ENCODE measurements around the gene TYW3. TPM values are rescaled to one million over a fixed set of nuclear protein-coding genes. Genes with fewer than 3 reads are reported as not detected.
"Not testable (repeated sequence)": the region's sequence is repeated elsewhere in the genome, so short reads cannot be mapped to it uniquely, and the experiment has no call there.

TYW3 gene
- total and polyA plus RNA-seq, 2 experiments from 2014 or later: 10.9 to 22.0 TPM

- Histone ChIP-seq H3K27me3 (no peaks in the 10 kb centered on the region), H3K9me3 (ENCODE audit: low read depth) (no peaks in the 10 kb centered on the region), H3K4me3 (no peak overlapping the region), H3K36me3 (peaks cover 18% of the 10 kb centered on the region), H3K4me1 (ENCODE audit: low read depth) (no peaks in the 10 kb centered on the region), H3K27ac (no peak overlapping the region)
- TF ChIP-seq CTCF (IDR thresholded peaks at IDR 0.05; ENCODE audit: low read depth, low read length): no peak
- DNase-seq (ENCODE audit: low read depth in 1 of 2, low spot score in 1 of 2): no peak
Observed at GRCh38 chr1:74748960-74749359, 16.0 kb downstream of the TYW3 start.

GRCh38 chr1:74753104-74753503 is 20.2 kb downstream of the TYW3 start:
- no peak for TF ChIP-seq CTCF (IDR thresholded peaks at IDR 0.05; ENCODE audit: low read depth, low read length)
- H3K9me3 ChIP-seq (ENCODE audit: low read depth): no peaks in the 10 kb centered on the region
- no peak overlapping the region for H3K4me3 ChIP-seq
- peaks cover 21% of the 10 kb centered on the region for H3K36me3 ChIP-seq
- no peak overlapping the region for H3K27ac ChIP-seq
- H3K27me3 ChIP-seq: no peaks in the 10 kb centered on the region
- no peaks in the 10 kb centered on the region for H3K4me1 ChIP-seq (ENCODE audit: low read depth)
- DNase-seq (ENCODE audit: low read depth in 1 of 2, low spot score in 1 of 2): no peak

DNA sequence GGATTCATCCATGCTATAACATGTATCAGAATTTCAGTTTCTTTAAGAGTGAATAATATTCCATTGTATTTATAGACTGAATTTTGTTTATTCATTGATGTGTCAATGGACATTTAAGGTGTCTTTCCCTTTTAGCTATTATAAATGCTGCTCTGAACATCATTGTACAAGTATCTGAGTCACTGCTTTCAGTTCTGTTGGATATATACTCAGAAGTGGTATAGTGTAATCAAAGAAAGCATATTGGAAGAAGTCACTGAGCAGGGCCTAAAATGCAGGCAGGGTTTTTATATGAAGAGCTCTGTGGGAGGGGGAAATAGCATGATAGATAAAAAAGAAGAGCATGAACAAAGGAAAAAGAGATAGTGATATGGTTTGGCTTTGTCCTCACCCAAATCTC is 22.5 kb downstream of the TYW3 start:
- Histone ChIP-seq H3K36me3 (peaks cover 21% of the 10 kb centered on the region), H3K4me1 (ENCODE audit: low read depth) (no peaks in the 10 kb centered on the region), H3K27ac (no peak overlapping the region), H3K27me3 (no peaks in the 10 kb centered on the region), H3K9me3 (ENCODE audit: low read depth) (no peaks in the 10 kb centered on the region), H3K4me3 (no peak overlapping the region)
- no peak for DNase-seq (ENCODE audit: low read depth in 1 of 2, low spot score in 1 of 2)
- TF ChIP-seq CTCF (IDR thresholded peaks at IDR 0.05; ENCODE audit: low read depth, low read length): no peak

- not testable (repeated sequence) for H3K27ac ChIP-seq
Observed at GRCh38 chr1:74756650-74757049, 23.7 kb downstream of the TYW3 start.

GRCh38 chr1:74763807-74764206 is 30.9 kb downstream of the TYW3 start:
- DNase-seq (ENCODE audit: low read depth in 1 of 2, low spot score in 1 of 2): no peak
- H3K36me3 ChIP-seq: no peaks in the 10 kb centered on the region
- no peak for TF ChIP-seq CTCF (IDR thresholded peaks at IDR 0.05; ENCODE audit: low read depth, low read length)
- H3K4me1 ChIP-seq (ENCODE audit: low read depth): peaks cover 17% of the 10 kb centered on the region
- no peak overlapping the region for H3K27ac ChIP-seq
- H3K4me3 ChIP-seq: no peak overlapping the region
- no peaks in the 10 kb centered on the region for H3K27me3 ChIP-seq
- no peaks in the 10 kb centered on the region for H3K9me3 ChIP-seq (ENCODE audit: low read depth)

More at GRCh38 chr1:74756650-74757049, 23.7 kb downstream of the TYW3 start:
- H3K36me3 ChIP-seq: peaks cover 21% of the 10 kb centered on the region
- not testable (repeated sequence) for H3K4me3 ChIP-seq; DNase-seq (ENCODE audit: low read depth in 1 of 2, low spot score in 1 of 2); H3K9me3 ChIP-seq (ENCODE audit: low read depth); H3K4me1 ChIP-seq (ENCODE audit: low read depth); H3K27me3 ChIP-seq

DNA sequence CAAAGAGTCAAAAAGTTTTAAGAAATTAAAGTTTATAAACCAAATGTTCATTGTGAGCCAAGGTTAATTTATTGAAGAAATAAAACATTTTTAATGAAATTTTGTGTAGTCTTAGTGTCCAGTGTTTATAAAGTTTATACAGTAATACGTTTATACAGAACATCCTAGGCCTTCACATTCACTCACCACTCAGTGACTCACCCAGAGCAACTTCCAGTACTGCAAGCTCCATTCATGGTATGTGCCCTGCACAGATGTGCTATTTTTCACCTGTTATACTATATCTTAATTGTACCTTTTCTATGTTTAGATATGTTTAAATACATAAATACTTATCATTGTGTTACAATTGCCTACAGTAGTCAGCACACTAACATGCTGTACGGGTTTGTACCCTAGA is 33.6 kb downstream of the TYW3 start:
- Histone ChIP-seq H3K4me3 (no peak overlapping the region), H3K27me3 (no peaks in the 10 kb centered on the region), H3K27ac (no peak overlapping the region), H3K36me3 (no peaks in the 10 kb centered on the region), H3K4me1 (ENCODE audit: low read depth) (peaks cover 17% of the 10 kb centered on the region), H3K9me3 (ENCODE audit: low read depth) (no peaks in the 10 kb centered on the region)
- DNase-seq (ENCODE audit: low read depth in 1 of 2, low spot score in 1 of 2): no peak
- TF ChIP-seq CTCF (IDR thresholded peaks at IDR 0.05; ENCODE audit: low read depth, low read length): no peak
